Gastroesophageal sphincter (tissue), 4 donors: ENCODE results near the gene MROH2A. TPM values are rescaled to one million over a fixed set of nuclear protein-coding genes. Genes with fewer than 3 reads are reported as not detected.

Experiments
- ATAC-seq: fragments of 150-250 bp; one replicate; pipeline ENCODE4 v1.9.1; 2016; ENCODE audit warnings: mild to moderate bottlenecking, moderate library complexity
- H3K27ac ChIP-seq, 4 donors: fragments of 200-600 bp; sonication (generic) in 3 of 4; 1 replicate in 3 of 4; 2 replicates in 1 of 4; pipeline ENCODE4 v1.5.1; 2016 to 2019
- H3K27me3 ChIP-seq: fragments of 200-600 bp; sonication (generic); one replicate; pipeline ENCODE4 v1.5.1; 2019
- H3K36me3 ChIP-seq, 2 donors: fragments of 200-600 bp; sonication (generic); one replicate each; pipeline ENCODE4 v1.5.1; 2019; ENCODE audit warnings: control low read depth in 1 of 2
- H3K4me1 ChIP-seq, 3 donors: fragments of 200-600 bp; sonication (generic); 1 replicate in 2 of 3; 2 replicates in 1 of 3; pipeline ENCODE4 v1.5.1; 2016 to 2019; ENCODE audit warnings: control low read depth in 2 of 3
- H3K4me3 ChIP-seq, 2 donors: fragments of 200-600 bp; sonication (generic); one replicate each; pipeline ENCODE4 v1.5.1; 2019; ENCODE audit warnings: mild to moderate bottlenecking in 1 of 2, moderate library complexity in 1 of 2
- H3K9me3 ChIP-seq, 3 donors: fragments of 200-600 bp; sonication (generic); one replicate each; pipeline ENCODE4 v1.5.1; 2017 to 2019; ENCODE audit warnings: control low read depth in 2 of 3
- CTCF ChIP-seq, 4 experiments: fragments of 200-600 bp in 2 of 4; fragments of 450-650 bp in 2 of 4; sonication (generic) in 1 of 4; IDR thresholded peaks; one replicate each; pipeline ENCODE4 v1.5.1; 2017 to 2019; ENCODE audit warnings: antibody characterized with exemption in 4 of 4, mild to moderate bottlenecking in 2 of 4, moderate library complexity in 2 of 4
- EP300 ChIP-seq: sonication (generic); formaldehyde crosslinking; IDR thresholded peaks from one replicate; pipeline ENCODE4 v1.6.1; 2017; ENCODE audit warnings: antibody characterized with exemption, mild to moderate bottlenecking
- POLR2A ChIP-seq, 2 donors: fragments of 450-650 bp; IDR thresholded peaks; one replicate each; pipeline ENCODE4 v1.6.1; 2017; ENCODE audit warnings: antibody characterized with exemption in 2 of 2, mild to moderate bottlenecking in 2 of 2, moderate library complexity in 1 of 2
- POLR2AphosphoS5 ChIP-seq: sonication (generic); formaldehyde crosslinking; IDR thresholded peaks from one replicate; pipeline ENCODE4 v1.6.1; 2017; ENCODE audit warnings: antibody characterized with exemption
- WGBS, 2 donors: methylation state at CpG; one replicate each; pipeline ENCODE4 v1.1.5; 2018; ENCODE audit warnings: low coverage in 1 of 2; 5-methylcytosine and 5-hydroxymethylcytosine counted together
- total RNA-seq, 4 donors: library from RNA; depleted of rRNA; stranded (reverse); fragments of >200 nt; gene quantifications; one replicate each; pipeline ENCODE4 v1.1.0, GENCODE V29; 2016

Gene MROH2A
- total RNA-seq, 4 donors from 2014 or later = not detected

GRCh38 chr2:233807966-233808935 lies 30.1 kb downstream of the MROH2A start:
- Histone ChIP-seq H3K4me1 (no peaks in the 10 kb centered on the region), H3K4me3 (no peak overlapping the region), H3K9me3 (no peaks in the 10 kb centered on the region), H3K27me3 (peaks cover 34% of the 10 kb centered on the region), H3K27ac (no peak overlapping the region), H3K36me3 (no peaks in the 10 kb centered on the region)
- no peak for ATAC-seq
- 86% methylated on average over 5 of the region's 10 CpGs; no CpG with 5 or more reads in 1 of the 2 donors for WGBS, 2 donors
- no peak for TF ChIP-seq POLR2AphosphoS5
- no peak for TF ChIP-seq CTCF (IDR thresholded peaks at IDR 0.05)
- no peak for TF ChIP-seq EP300
- no peak for TF ChIP-seq POLR2A (IDR thresholded peaks at IDR 0.05)

- 94 to 100% methylated on average over 2 to 3 of the region's 6 CpGs for WGBS, 2 donors
- no peak for ATAC-seq
- Histone ChIP-seq H3K36me3 (no peaks in the 10 kb centered on the region), H3K4me3 (no peak overlapping the region), H3K4me1 (no peaks in the 10 kb centered on the region), H3K27ac (no peak overlapping the region), H3K27me3 (peaks cover 30% of the 10 kb centered on the region), H3K9me3 (no peaks in the 10 kb centered on the region)
- TF ChIP-seq CTCF (IDR thresholded peaks at IDR 0.05) (no peak), EP300 (no peak), POLR2AphosphoS5 (no peak), POLR2A (IDR thresholded peaks at IDR 0.05) (no peak)
These were observed 32.3 kb downstream of the MROH2A start for GRCh38 chr2:233810385-233810784.

DNA sequence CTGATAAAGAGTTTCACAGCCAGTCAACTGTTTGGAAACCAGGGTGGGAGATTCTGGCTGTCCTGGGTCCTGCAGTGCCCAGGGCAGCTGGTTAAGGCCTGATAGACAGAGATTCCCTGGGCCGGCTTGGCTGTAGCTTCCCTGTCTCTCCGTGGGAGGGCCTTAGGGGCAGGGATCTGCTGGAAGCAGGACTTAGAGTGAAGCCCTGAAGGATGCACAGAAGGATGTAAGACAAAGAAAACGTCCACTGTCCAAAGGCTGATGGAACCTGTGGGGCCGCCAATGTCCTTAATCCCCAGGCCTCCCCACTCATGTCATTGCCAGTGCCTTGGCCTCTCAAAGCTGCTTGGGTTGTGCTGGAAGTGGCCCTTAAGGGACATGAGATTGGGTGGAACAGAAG lies 33.0 kb downstream of the MROH2A start:
- H3K9me3 ChIP-seq = no peaks in the 10 kb centered on the region
- H3K4me1 ChIP-seq = no peaks in the 10 kb centered on the region
- TF ChIP-seq EP300 = no peak
- no peak for TF ChIP-seq CTCF (IDR thresholded peaks at IDR 0.05)
- TF ChIP-seq POLR2AphosphoS5 = no peak
- no peak for TF ChIP-seq POLR2A (IDR thresholded peaks at IDR 0.05)
- H3K27ac ChIP-seq = no peak overlapping the region
- no peak overlapping the region for H3K4me3 ChIP-seq
- no peaks in the 10 kb centered on the region for H3K36me3 ChIP-seq
- peaks cover 30% of the 10 kb centered on the region for H3K27me3 ChIP-seq
- no peak for ATAC-seq
- WGBS, 2 donors = 80% methylated on average over 3 of the region's 4 CpGs; no CpG with 5 or more reads in 1 of the 2 donors

DNA sequence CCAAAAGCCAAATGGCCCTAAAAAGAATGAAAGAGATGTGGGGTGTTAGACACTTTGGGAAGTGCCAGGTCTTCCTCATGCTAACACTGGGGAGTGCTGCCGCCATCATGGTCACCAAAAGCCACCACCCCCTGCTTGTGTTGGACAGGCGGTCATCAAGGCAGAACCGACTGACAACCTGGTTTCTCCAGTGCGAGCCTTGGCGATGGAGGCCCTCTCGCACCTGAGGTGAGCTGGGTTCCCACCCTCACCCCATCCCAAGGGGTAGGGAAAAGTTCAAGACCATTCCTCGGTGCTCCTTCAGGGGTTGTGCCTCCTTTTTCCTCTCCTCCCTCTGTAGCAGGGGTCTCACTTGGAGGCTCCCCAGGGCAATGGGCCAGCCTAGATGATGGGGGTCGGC lies 33.6 kb downstream of the MROH2A start:
- TF ChIP-seq POLR2A (IDR thresholded peaks at IDR 0.05) = no peak
- no peak for TF ChIP-seq POLR2AphosphoS5
- no peak for TF ChIP-seq CTCF (IDR thresholded peaks at IDR 0.05)
- TF ChIP-seq EP300 = no peak
- H3K36me3 ChIP-seq = no peaks in the 10 kb centered on the region
- H3K4me1 ChIP-seq = no peaks in the 10 kb centered on the region
- peaks cover 30% of the 10 kb centered on the region for H3K27me3 ChIP-seq
- no peak for ATAC-seq
- WGBS, 2 donors = 67 to 83% methylated on average over 1 to 2 of the region's 8 CpGs
- peaks cover 0 to 5% (median 0%) of the 10 kb centered on the region in 3 donors for H3K9me3 ChIP-seq
- H3K4me3 ChIP-seq = no peak overlapping the region
- H3K27ac ChIP-seq = no peak overlapping the region
